ENCODE measurements around the gene MAP3K20. TPM values are rescaled to one million over a fixed set of nuclear protein-coding genes. Genes with fewer than 3 reads are reported as not detected.

The MAP3K20 gene
- total RNA-seq, 2 experiments from 2014 or later: 8.0 to 10.2 TPM

- Mint-ChIP-seq H3K36me3 (ENCODE audit: low read depth) (no peaks in the 10 kb centered on the region), H3K27ac (no peak overlapping the region), H3K9me3 (no peaks in the 10 kb centered on the region), H3K4me3 (no peak overlapping the region), H3K27me3 (peaks cover 35% of the 10 kb centered on the region), H3K4me1 (ENCODE audit: low read depth) (peaks cover 6% of the 10 kb centered on the region)
- intact Hi-C loops (cut with micrococcal nuclease): no loop called here
- ChIA-PET POLR2A (no interaction called here), CTCF (interaction anchor here (1.1 to 2.8 kb wide), 4 partner anchors 52 to 148 kb away, joined by 3 to 9 read pairs (median 6); no protein-coding TSS in a partner anchor)
- no peak for ATAC-seq
- no peak for DNase-seq
- TF ChIP-seq, protein P1, sequence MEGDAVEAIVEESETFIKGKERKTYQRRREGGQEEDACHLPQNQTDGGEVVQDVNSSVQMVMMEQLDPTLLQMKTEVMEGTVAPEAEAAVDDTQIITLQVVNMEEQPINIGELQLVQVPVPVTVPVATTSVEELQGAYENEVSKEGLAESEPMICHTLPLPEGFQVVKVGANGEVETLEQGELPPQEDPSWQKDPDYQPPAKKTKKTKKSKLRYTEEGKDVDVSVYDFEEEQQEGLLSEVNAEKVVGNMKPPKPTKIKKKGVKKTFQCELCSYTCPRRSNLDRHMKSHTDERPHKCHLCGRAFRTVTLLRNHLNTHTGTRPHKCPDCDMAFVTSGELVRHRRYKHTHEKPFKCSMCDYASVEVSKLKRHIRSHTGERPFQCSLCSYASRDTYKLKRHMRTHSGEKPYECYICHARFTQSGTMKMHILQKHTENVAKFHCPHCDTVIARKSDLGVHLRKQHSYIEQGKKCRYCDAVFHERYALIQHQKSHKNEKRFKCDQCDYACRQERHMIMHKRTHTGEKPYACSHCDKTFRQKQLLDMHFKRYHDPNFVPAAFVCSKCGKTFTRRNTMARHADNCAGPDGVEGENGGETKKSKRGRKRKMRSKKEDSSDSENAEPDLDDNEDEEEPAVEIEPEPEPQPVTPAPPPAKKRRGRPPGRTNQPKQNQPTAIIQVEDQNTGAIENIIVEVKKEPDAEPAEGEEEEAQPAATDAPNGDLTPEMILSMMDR (IDR thresholded peaks at IDR 0.05): no peak
Measured at GRCh38 chr2:173079973-173080860, 4.6 kb downstream of the MAP3K20 start.

DNA sequence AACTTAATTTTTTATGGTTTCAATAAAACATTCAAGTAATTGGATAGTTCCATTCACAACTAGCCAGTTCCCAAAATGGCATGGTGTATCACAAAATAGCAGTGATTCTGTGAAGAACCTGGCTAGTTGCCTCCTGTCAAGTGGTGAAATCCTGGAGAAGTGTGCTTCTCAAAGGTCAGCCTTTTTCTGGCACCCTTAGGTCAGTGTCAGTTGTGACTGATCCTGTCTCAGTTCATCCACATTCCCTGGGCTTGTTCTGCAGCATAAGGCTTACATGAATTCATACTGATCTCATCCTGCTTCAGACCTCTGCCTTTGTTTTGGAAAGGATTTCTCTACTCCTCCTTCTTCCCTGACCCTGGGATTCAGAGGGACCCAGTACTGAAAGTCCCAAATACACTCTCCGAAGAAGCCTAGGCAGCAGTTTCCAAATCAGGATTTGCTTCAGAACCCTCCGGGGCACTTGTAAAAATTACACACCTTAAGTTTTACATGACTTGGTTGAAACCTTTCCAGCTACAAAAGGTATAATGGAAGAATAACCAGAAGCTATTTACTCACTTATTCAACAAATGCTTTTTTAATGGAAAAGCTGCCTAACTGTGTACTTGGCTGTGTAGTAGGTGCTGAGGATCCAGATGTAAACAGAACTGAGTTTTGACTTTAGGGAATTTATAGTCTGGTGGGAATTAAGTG, 11.0 kb downstream of the MAP3K20 start:
- TF ChIP-seq, protein P1 (IDR thresholded peaks at IDR 0.05): no peak
- ATAC-seq (no peak), DNase-seq (no peak)
- CTCF ChIA-PET: no interaction called here
- intact Hi-C loops (cut with micrococcal nuclease): no loop called here
- POLR2A ChIA-PET: no interaction called here
- H3K4me3 Mint-ChIP-seq: no peak overlapping the region
- peaks cover 15% of the 10 kb centered on the region for H3K27me3 Mint-ChIP-seq
- no peaks in the 10 kb centered on the region for H3K36me3 Mint-ChIP-seq (ENCODE audit: low read depth)
- no peak overlapping the region for H3K27ac Mint-ChIP-seq
- H3K9me3 Mint-ChIP-seq: no peaks in the 10 kb centered on the region
- no peaks in the 10 kb centered on the region for H3K4me1 Mint-ChIP-seq (ENCODE audit: low read depth)

GRCh38 chr2:173087214-173087581, 11.6 kb downstream of the MAP3K20 start:
- Mint-ChIP-seq H3K36me3 (ENCODE audit: low read depth) (no peaks in the 10 kb centered on the region), H3K4me1 (ENCODE audit: low read depth) (no peaks in the 10 kb centered on the region), H3K27ac (no peak overlapping the region), H3K4me3 (no peak overlapping the region), H3K27me3 (peaks cover 14% of the 10 kb centered on the region), H3K9me3 (no peaks in the 10 kb centered on the region)
- TF ChIP-seq, protein P1 (IDR thresholded peaks at IDR 0.05): no peak
- intact Hi-C loops (cut with micrococcal nuclease): no loop called here
- ATAC-seq: no peak
- CTCF ChIA-PET: no interaction called here
- POLR2A ChIA-PET: no interaction called here
- DNase-seq: no peak

- Mint-ChIP-seq H3K27me3 (peaks cover 9% of the 10 kb centered on the region), H3K36me3 (ENCODE audit: low read depth) (no peaks in the 10 kb centered on the region), H3K4me1 (ENCODE audit: low read depth) (no peaks in the 10 kb centered on the region), H3K4me3 (no peak overlapping the region), H3K9me3 (no peaks in the 10 kb centered on the region), H3K27ac (no peak overlapping the region)
- CTCF ChIA-PET: no interaction called here
- no peak for ATAC-seq
- TF ChIP-seq, protein P1 (IDR thresholded peaks at IDR 0.05): no peak
- DNase-seq: no peak
- POLR2A ChIA-PET: no interaction called here
- intact Hi-C loops (cut with micrococcal nuclease): no loop called here
Measured at GRCh38 chr2:173087793-173088496, 12.3 kb downstream of the MAP3K20 start.

Data from activated CD8-positive, alpha-beta T cell treated with anti-CD3 and anti-CD28 coated beads for 36 hours (primary cell).